HG03025 (cell line): ENCODE measurements around the gene HDDC3.
A peak's percentile ranks its signal among the peaks of the same experiment; 100 is the strongest.
"Not testable (repeated sequence)": the region's sequence is repeated elsewhere in the genome, so short reads cannot be mapped to it uniquely, and the experiment has no call there.

ENCODE experiments used
- ATAC-seq: cut with Tn5 transposase; IDR thresholded peaks from one replicate; pipeline ENCODE4 v1.9.1; 2021; ENCODE audit warnings: mild to moderate bottlenecking, moderate library complexity; ENCODE audit not compliant: unreplicated experiment, low FRiP score

The HDDC3 gene

GRCh38 chr15:90911906-90912769, 20.2 kb downstream of the HDDC3 start:
- no peak for ATAC-seq

- no peak for ATAC-seq
Measured at GRCh38 chr15:90911302-90911623, 21.1 kb downstream of the HDDC3 start.

- no peak for ATAC-seq
Measured at GRCh38 chr15:90910441-90911301, 21.7 kb downstream of the HDDC3 start.

GRCh38 chr15:90909976-90910375, 22.4 kb downstream of the HDDC3 start:
- ATAC-seq, result no peak

GRCh38 chr15:90909449-90909848, 22.9 kb downstream of the HDDC3 start:
- ATAC-seq, result not testable (repeated sequence)

GRCh38 chr15:90907838-90908507, 24.4 kb downstream of the HDDC3 start:
- ATAC-seq, result no peak

- ATAC-seq, result no peak
Measured at GRCh38 chr15:90907051-90907660, 25.2 kb downstream of the HDDC3 start.

- ATAC-seq, result no peak
Measured at GRCh38 chr15:90906181-90906849, 26.0 kb downstream of the HDDC3 start.

GRCh38 chr15:90905306-90906180, 26.8 kb downstream of the HDDC3 start:
- no peak for ATAC-seq

- ATAC-seq, result no peak
Measured at GRCh38 chr15:90904746-90905145, 27.6 kb downstream of the HDDC3 start.

- ATAC-seq, result no peak
Measured at GRCh38 chr15:90903733-90904536, 28.4 kb downstream of the HDDC3 start.

- peak; percentile 46 for ATAC-seq
Measured at GRCh38 chr15:90902840-90903732, 29.3 kb downstream of the HDDC3 start, which contains the start of gene MAN2A2. Gene MAN2A2 (plus strand): TSS chr15:90903302. CDS start chr15:90904208, 906 bp downstream.

- ATAC-seq, result peak; percentile 54
Measured at GRCh38 chr15:90902040-90902839, 30.1 kb downstream of the HDDC3 start.

GRCh38 chr15:90901175-90902039, 30.9 kb downstream of the HDDC3 start:
- ATAC-seq, result no peak

- ATAC-seq, result not testable (repeated sequence)
Measured at GRCh38 chr15:90897131-90897655, 35.2 kb downstream of the HDDC3 start.
